Mucosa of stomach (tissue), 1 donor: ENCODE data around the gene KLK8.
"Not testable (repeated sequence)": the region's sequence is repeated elsewhere in the genome, so short reads cannot be mapped to it uniquely, and the experiment has no call there.

ENCODE experiments used
- H3K27me3 ChIP-seq: one replicate; pipeline ENCODE4 v1.7.0; 2013; ENCODE audit warnings: mild to moderate bottlenecking, low read length; ENCODE audit not compliant: control insufficient read depth, insufficient read depth
- H3K36me3 ChIP-seq: one replicate; pipeline ENCODE4 v1.7.0; 2013; ENCODE audit warnings: low read length; ENCODE audit not compliant: control insufficient read depth, insufficient read depth
- H3K4me1 ChIP-seq: one replicate; pipeline ENCODE4 v1.7.0; 2013; ENCODE audit warnings: mild to moderate bottlenecking, low read length; ENCODE audit not compliant: control insufficient read depth, insufficient read depth
- H3K4me3 ChIP-seq: one replicate; pipeline ENCODE4 v1.7.0; 2013; ENCODE audit warnings: low read length
- H3K9ac ChIP-seq: one replicate; pipeline ENCODE4 v1.7.0; 2013; ENCODE audit warnings: mild to moderate bottlenecking, low read length, moderate library complexity
- H3K9me3 ChIP-seq: one replicate; pipeline ENCODE4 v1.7.0; 2013; ENCODE audit warnings: mild to moderate bottlenecking, low read length, moderate library complexity; ENCODE audit not compliant: control insufficient read depth
- donor health status: Pancreatic carcinoma.

The KLK8 gene

DNA sequence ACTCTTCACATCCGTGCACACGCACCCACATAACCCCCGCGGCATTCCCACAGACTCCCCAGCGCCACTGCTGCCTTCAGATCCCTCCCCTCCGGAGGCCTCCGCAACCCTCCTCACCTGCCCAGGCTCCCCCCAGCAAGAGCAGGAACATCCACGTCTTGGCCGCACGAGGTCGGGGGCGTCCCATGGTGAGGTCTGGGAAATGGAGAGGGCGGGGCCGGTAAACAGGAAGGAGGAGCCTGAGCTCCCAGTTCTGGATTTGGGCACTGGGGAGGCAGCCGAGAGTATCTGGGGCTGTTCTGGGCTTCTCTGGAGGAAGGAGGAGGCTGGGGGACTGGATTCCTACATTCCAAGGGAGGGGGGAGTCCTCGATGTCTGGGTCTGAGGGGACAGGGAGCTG is 423 bp downstream of the KLK8 start:
- no peaks in the 10 kb centered on the region for H3K36me3 ChIP-seq
- no peak overlapping the region for H3K9ac ChIP-seq
- H3K4me3 ChIP-seq: no peak overlapping the region
- H3K4me1 ChIP-seq: peaks cover 6% of the 10 kb centered on the region
- peaks cover 33% of the 10 kb centered on the region for H3K27me3 ChIP-seq
- H3K9me3 ChIP-seq: no peaks in the 10 kb centered on the region

DNA sequence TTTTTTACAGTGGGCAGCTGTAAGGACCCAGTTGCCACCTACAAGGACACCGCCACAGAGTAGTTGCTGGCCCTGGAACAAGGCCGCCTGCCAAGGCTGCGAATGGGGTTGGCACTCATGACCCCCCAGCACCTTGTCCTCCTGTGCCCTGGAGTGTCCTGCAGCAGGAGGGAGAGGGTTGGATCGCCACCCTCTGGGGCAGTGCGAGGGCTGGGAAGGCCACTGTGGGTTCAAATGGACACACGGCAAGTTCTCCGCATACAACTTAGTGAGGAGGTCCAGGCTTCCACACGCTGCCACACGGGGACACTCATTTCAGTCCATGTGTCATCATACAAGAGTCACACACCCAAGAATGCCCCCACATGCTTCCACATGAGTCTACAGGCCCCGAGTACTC is 978 bp downstream of the KLK8 start:
- H3K27me3 ChIP-seq: peaks cover 33% of the 10 kb centered on the region
- no peak overlapping the region for H3K4me3 ChIP-seq
- H3K9ac ChIP-seq: no peak overlapping the region

DNA sequence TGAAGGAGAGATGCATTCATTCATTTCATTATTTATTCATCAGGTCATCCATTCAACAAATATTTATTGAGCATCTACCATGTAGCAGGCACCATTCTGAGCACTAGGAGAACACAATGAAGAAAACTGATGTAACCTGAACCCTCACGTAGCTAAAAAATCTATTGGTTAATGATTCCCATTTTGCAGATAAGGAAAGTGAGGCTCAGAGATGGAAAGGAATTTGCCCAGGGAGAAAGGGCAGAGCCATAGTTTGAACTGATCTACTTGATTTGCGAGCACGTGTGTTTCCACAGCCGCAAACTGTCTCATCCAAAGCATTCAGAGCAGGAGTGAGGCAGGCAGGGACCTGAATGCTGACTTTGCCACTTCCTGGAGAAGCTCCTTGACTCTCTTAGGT is 2.7 kb downstream of the KLK8 start:
- no peak overlapping the region for H3K4me3 ChIP-seq
- H3K9me3 ChIP-seq: no peaks in the 10 kb centered on the region
- peaks cover 6% of the 10 kb centered on the region for H3K4me1 ChIP-seq
- no peak overlapping the region for H3K9ac ChIP-seq
- H3K36me3 ChIP-seq: no peaks in the 10 kb centered on the region
- peaks cover 33% of the 10 kb centered on the region for H3K27me3 ChIP-seq

More for the DNA sequence above, 978 bp downstream of the KLK8 start:
- Histone ChIP-seq H3K4me1 (peaks cover 6% of the 10 kb centered on the region), H3K9me3 (no peaks in the 10 kb centered on the region), H3K36me3 (no peaks in the 10 kb centered on the region)

DNA sequence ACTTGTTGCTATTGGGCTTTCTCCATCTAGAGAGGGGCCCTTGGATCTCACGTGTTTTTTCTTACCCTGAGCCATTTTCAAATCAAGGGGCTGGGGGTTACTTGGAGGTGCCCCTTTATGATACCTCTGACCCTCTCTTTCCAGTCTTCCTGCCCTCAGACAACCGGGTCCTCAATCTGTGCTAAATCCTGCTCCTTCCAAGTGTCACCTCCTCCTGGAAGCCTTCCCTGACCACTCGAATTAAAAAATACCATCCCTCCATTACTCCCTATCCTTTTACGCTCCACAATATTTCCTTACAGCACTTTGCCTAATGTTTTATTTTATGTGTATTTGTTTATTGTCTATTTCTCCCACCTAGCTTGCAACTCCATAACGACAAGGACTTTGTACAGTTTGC is 3.3 kb downstream of the KLK8 start:
- Histone ChIP-seq H3K4me3 (no peak overlapping the region), H3K9me3 (no peaks in the 10 kb centered on the region), H3K36me3 (no peaks in the 10 kb centered on the region), H3K4me1 (peaks cover 6% of the 10 kb centered on the region), H3K9ac (no peak overlapping the region), H3K27me3 (peaks cover 33% of the 10 kb centered on the region)

DNA sequence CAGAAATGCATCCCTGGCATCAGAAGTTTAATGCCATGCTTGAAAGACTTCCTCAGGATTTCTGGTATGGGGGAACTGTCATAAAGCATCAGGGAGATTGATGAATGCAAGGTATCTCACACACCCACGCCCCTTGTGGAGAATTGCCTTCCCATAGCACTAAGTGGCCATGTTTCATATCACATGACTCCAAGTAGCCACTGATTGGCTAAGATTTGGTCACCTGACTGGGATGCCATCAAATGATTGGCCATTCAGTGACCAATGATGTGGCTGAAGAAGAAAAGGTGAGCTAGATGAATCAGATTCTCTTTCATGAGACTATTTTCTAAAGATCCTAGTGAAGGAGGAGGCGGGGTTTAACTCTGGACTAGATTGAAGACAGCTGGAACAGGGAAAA is 7.3 kb downstream of the KLK8 start:
- Histone ChIP-seq H3K36me3 (no peaks in the 10 kb centered on the region), H3K4me1 (peaks cover 3% of the 10 kb centered on the region), H3K4me3 (no peak overlapping the region), H3K9me3 (no peaks in the 10 kb centered on the region), H3K9ac (no peak overlapping the region), H3K27me3 (peaks cover 4% of the 10 kb centered on the region)

DNA sequence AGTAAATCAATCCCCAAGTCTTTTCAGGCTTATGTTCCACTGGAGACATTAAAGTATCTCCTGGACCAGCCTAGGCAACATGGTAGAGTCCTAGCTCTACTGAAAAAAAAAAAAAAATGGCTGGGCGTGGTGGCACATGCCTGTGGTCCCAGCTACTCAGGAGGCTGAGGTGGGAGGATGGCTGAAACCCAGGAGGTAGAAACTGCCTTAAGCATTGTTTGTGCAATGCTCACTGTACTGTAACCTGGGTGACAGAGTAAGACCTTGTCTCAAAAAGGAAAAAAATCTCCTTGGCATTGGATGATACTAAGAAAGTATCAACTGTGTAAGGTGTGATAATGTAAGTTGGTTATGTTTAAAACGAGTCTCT is 8.8 kb downstream of the KLK8 start:
- H3K4me3 ChIP-seq: no peak overlapping the region
- H3K9me3 ChIP-seq: no peaks in the 10 kb centered on the region
- no peak overlapping the region for H3K9ac ChIP-seq
- H3K27me3 ChIP-seq: peaks cover 4% of the 10 kb centered on the region
- no peaks in the 10 kb centered on the region for H3K36me3 ChIP-seq
- H3K4me1 ChIP-seq: peaks cover 3% of the 10 kb centered on the region

DNA sequence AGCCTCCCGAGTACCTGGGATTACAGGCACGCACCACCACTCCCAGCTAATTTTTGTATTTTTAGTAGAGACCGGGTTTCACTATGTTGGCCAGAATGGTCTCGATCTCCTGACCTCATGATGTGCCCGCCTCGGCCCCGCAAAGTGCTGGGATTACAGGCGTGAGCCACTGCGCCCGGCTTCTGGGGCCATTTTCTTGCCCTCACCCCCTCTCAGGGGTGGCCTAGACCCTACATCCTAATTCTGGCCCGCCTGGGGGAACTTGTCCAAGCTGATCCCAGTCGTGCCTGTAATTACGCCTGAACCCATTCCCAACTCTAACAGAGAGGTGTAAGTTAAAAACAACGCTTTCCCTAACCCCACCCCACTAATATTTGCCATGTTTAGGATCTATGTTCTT is 17.0 kb downstream of the KLK8 start:
- not testable (repeated sequence) for H3K4me3 ChIP-seq, H3K9ac ChIP-seq
- peaks cover 18% of the 10 kb centered on the region for H3K27me3 ChIP-seq

DNA sequence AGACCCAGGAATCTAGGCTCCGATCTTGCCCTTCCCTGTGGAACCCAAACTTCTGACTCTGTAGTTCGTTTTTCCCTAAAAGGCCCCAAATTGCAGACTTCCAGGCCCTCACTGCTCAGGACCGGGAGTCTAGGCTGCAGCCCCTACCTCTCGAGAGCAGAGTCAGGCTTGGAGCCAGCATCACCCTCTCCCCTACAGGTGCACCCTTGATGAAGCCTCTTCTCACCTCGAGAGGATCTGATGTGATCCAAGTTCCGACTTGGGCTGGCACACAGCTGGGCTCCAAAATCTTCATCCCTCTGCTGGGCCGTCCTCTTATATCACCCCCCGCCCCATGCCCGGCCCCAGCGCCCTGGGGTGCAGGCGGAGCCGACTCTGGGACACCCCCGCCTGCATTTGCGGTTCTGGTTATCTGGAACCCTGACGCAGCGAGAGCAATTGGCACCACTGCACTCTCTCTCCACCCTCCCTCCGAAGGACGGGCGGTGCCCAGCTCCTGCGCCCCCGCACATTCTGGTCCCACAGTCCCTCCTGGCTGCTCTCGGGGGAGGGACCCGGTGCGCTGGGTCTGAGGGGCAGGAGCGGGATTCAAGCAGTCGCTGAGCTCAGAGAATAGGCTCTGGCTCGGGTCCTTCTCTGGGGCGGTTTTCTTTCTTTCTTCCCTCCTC is 17.6 kb downstream of the KLK8 start, which contains the start of gene KLK7:
TSS of gene KLK7 (minus strand) at position 293 of the 668 bp plus-strand sequence. CDS start 1,518 bp downstream, outside the sequence.
- Histone ChIP-seq H3K27me3 (peaks cover 18% of the 10 kb centered on the region), H3K4me1 (peaks cover 6% of the 10 kb centered on the region), H3K4me3 (no peak within 1 kb of the TSS), H3K9me3 (no peaks in the 10 kb centered on the region), H3K9ac (no peak within 1 kb of the TSS), H3K36me3 (no peaks in the 10 kb centered on the region)

More for the DNA sequence above, 17.0 kb downstream of the KLK8 start:
- H3K4me1 ChIP-seq, H3K9me3 ChIP-seq, H3K36me3 ChIP-seq: not testable (repeated sequence)

DNA sequence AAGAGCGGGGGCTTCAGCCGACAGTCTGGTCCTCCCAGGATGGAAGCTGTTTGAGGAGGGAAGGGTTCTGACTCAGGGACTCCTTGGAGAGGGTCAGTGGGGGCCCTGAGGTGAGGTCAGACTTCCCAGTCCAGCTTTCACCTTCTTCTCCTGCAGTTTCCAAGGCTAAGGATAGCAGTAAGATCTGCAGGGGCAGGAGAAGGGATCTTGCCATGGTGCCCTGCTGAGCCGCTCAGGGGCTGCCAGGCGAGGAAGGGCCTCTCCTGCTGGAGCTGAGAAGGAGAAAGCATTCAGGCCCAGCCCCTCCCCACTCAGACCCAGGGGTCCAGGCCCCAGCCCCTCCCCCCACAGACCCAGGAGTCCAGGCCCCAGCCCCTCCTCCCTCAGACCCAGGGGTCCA is 19.2 kb downstream of the KLK8 start:
- H3K9ac ChIP-seq: no peak overlapping the region
- H3K9me3 ChIP-seq: no peaks in the 10 kb centered on the region
- peaks cover 6% of the 10 kb centered on the region for H3K4me1 ChIP-seq
- peaks cover 18% of the 10 kb centered on the region for H3K27me3 ChIP-seq
- H3K36me3 ChIP-seq: no peaks in the 10 kb centered on the region
- no peak overlapping the region for H3K4me3 ChIP-seq

DNA sequence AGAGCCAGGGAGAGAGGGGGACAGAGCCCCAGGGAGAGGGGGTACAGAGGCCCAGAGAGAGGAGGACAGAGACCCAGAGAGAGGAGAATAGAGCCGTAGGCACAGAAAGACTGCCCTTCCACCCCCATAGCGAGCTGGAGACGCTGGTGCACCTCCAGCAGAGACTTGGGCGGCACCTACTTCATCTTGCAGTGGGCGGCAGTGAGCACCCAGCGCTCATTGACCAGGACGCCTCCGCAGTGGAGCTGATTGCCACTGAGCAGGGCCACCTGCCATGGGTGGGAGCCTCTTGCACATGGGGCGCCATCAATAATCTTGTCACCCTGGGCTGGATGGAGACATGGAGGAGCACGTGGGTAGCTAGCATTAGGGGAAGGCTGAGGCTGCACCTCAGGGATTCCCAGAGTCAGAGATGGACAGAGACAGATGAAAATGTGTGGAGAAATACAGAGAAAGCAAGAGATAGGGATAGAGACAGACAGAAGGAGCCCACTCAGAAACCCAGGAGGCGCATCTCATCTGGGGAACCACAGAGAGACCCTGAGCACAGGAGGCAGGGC is 19.7 kb downstream of the KLK8 start:
- Histone ChIP-seq H3K4me1 (peaks cover 6% of the 10 kb centered on the region), H3K9ac (no peak overlapping the region), H3K36me3 (no peaks in the 10 kb centered on the region), H3K9me3 (no peaks in the 10 kb centered on the region), H3K27me3 (peaks cover 18% of the 10 kb centered on the region), H3K4me3 (no peak overlapping the region)

DNA sequence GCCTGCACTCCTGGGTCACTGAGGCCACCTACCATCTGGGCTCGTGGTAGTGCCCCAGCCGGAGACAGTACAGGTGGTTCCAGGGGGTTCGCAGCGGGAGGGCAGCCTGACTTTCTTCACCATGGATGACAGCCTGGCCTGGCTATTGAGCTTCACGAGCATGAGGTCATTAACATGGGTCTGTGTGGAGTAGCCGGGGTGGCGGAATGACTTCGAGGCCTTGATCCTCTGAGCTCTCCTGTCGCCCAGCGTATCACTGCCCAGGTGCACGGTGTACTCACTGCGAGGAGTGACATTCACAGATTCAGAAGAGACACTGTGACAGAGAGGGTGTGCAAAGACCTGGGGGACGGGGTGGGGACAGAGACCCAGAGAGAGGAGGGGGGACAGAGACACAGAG is 21.2 kb downstream of the KLK8 start:
- H3K27me3 ChIP-seq: peaks cover 18% of the 10 kb centered on the region
- no peak overlapping the region for H3K9ac ChIP-seq
- no peak overlapping the region for H3K4me3 ChIP-seq
- no peaks in the 10 kb centered on the region for H3K36me3 ChIP-seq
- H3K9me3 ChIP-seq: no peaks in the 10 kb centered on the region
- H3K4me1 ChIP-seq: peaks cover 9% of the 10 kb centered on the region

DNA sequence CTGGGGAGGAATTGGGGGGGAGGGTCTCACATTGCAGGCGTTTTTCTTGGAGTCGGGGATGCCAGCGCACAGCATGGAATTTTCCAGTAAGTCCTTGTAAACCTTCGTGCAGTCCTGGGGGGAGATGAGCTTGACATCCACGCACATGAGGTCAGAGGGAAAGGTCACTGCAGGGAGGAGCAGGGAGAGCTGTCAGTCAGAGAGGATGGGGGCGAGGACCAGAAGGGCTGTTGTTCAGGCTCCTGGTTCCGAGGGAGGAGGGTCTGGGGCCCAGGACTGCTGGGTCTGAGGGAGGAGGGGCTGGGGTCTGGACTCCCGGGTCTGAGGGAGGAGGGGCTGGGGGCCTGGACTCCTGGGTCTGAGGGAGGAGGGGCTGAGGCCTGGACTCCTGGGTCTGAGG is 21.6 kb downstream of the KLK8 start:
- H3K36me3 ChIP-seq: no peaks in the 10 kb centered on the region
- H3K4me3 ChIP-seq: no peak overlapping the region
- H3K27me3 ChIP-seq: peaks cover 18% of the 10 kb centered on the region
- peaks cover 9% of the 10 kb centered on the region for H3K4me1 ChIP-seq
- H3K9me3 ChIP-seq: no peaks in the 10 kb centered on the region
- H3K9ac ChIP-seq: no peak overlapping the region
